ENCODE measurements around the gene SH2D6. TPM values are rescaled to one million over a fixed set of nuclear protein-coding genes. Genes with fewer than 3 reads are reported as not detected.

The SH2D6 gene
- 0.43 TPM in 1 of 2 replicates, not detected in the other for total RNA-seq

DNA sequence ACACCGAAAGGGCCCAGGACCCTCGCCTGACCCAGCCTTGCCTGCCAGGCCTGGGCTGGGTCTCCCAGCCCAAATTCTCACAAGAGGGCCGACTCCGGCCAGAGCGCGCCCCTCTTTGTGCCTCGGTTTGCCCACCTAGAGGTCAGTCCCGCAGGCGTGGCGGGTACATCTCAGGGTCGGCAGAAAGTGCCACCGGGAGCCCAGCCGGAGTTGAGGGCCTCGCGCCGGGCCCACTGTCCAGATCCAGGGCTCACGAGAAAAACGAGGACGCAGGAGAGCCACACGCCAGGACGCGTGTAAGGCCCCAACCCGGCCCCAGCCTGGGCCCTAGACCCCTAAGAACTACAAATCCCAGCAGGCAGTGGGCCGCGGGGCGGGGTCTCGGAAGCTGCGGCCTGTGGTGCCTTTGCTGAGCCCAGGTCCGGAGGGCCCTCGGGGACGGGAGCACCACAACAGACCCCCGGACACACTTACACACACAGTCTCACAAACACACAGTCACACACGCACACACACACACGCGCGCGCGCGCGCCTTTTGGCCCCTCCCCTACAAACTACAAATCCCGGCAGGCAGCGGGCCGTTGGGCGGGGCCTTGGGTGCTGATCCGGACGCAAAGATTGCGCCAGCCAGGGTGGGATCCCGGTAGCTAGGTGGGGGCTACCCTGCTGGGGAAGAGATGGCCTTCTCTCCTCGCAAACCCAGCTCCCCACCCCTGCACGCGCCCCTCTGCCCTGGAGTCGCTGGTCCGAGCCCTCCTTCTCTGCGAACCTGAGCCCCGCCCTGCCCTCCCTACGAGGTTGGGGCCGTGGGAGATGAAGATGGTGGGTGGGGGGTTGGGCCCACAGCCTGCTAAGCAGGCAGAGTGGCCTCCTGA lies at the start of gene SH2D6:
Gene SH2D6, plus strand, starts transcription at position 583 of the 877 bp plus-strand sequence. CDS start 10,752 bp downstream, outside the sequence.
- peak within 1 kb of the TSS; percentile 71 for H3K4me3 ChIP-seq (ENCODE audit: low read depth, low read length)
- peak; percentile 86 for DNase-seq (ENCODE audit: low read depth)
- TF ChIP-seq, protein P1, sequence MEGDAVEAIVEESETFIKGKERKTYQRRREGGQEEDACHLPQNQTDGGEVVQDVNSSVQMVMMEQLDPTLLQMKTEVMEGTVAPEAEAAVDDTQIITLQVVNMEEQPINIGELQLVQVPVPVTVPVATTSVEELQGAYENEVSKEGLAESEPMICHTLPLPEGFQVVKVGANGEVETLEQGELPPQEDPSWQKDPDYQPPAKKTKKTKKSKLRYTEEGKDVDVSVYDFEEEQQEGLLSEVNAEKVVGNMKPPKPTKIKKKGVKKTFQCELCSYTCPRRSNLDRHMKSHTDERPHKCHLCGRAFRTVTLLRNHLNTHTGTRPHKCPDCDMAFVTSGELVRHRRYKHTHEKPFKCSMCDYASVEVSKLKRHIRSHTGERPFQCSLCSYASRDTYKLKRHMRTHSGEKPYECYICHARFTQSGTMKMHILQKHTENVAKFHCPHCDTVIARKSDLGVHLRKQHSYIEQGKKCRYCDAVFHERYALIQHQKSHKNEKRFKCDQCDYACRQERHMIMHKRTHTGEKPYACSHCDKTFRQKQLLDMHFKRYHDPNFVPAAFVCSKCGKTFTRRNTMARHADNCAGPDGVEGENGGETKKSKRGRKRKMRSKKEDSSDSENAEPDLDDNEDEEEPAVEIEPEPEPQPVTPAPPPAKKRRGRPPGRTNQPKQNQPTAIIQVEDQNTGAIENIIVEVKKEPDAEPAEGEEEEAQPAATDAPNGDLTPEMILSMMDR (IDR thresholded peaks at IDR 0.05; ENCODE audit: insufficient read depth, low read depth, low read length) = no peak

- no peak for DNase-seq (ENCODE audit: low read depth)
- no peak overlapping the region for H3K4me3 ChIP-seq (ENCODE audit: low read depth, low read length)
- TF ChIP-seq, protein P1 (IDR thresholded peaks at IDR 0.05; ENCODE audit: insufficient read depth, low read depth, low read length) = no peak
Measured at GRCh38 chr2:85368921-85369320, 49.6 kb upstream of the SH2D6 start.

- H3K4me3 ChIP-seq (ENCODE audit: low read depth, low read length) = no peak overlapping the region
- TF ChIP-seq, protein P1 (IDR thresholded peaks at IDR 0.05; ENCODE audit: insufficient read depth, low read depth, low read length) = no peak
- DNase-seq (ENCODE audit: low read depth) = no peak
Measured at GRCh38 chr2:85369500-85369899, 49.0 kb upstream of the SH2D6 start.

DNA sequence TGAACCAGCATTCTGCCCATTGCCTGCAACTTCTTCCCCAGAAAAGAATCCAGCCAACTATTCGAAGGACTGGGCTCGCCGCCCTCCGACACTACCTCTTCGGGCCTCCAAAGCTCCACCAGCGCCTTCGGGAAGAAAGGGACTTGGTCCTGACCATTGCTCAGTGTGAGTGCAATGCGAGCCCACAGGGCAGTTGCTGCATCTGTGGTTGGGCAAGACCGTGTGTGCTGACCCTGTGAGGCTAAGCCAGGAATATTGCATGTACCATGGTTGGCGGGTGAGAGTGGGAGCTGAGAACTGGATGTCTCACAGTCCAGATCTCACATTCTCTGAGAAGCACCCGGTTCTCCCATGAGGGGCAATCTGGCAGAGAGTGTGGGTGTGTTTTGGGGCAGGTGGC lies 47.5 kb upstream of the SH2D6 start:
- TF ChIP-seq, protein P1 (IDR thresholded peaks at IDR 0.05; ENCODE audit: insufficient read depth, low read depth, low read length) = no peak
- DNase-seq (ENCODE audit: low read depth) = no peak
- H3K4me3 ChIP-seq (ENCODE audit: low read depth, low read length) = no peak overlapping the region

DNA sequence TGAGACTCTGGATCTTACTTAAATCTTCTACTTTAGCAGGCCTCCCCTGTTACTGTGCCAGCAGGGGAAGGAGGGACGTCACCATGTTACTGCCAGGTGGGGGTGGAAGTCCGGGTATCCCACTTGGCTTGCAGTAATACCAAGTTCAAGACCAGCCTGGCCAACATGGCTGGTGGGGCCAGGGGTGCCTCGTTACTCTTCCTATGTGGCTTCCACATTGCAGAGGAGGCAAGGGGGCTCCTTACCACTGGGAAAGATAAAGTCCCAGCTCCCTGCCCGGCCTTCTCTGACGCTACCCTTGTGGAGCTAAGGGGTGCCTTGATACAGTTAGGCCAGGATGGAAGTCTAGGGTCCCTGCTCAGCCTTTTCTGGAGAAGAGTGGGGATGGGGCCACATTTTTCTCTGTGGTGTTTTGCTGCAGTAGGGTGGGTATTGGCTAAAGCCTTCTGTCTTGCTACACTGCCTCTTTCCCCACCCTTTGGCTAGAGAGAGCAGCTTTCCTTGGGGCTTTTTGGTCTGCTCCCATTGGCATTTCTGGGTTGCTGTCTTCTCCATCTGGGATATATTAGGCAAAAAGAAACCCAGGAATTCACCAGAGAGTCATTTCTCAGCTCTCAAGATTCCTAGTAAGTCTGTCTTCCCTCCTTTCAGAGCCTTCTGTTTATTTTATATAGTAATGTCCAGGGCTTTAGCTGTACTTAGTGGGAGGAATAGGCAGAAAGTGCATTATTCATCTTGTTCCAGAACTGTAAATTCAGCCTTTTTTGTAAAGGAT lies 42.0 kb upstream of the SH2D6 start:
- no peak for DNase-seq (ENCODE audit: low read depth)
- TF ChIP-seq, protein P1 (IDR thresholded peaks at IDR 0.05; ENCODE audit: insufficient read depth, low read depth, low read length) = no peak
- H3K4me3 ChIP-seq (ENCODE audit: low read depth, low read length) = no peak overlapping the region

DNA sequence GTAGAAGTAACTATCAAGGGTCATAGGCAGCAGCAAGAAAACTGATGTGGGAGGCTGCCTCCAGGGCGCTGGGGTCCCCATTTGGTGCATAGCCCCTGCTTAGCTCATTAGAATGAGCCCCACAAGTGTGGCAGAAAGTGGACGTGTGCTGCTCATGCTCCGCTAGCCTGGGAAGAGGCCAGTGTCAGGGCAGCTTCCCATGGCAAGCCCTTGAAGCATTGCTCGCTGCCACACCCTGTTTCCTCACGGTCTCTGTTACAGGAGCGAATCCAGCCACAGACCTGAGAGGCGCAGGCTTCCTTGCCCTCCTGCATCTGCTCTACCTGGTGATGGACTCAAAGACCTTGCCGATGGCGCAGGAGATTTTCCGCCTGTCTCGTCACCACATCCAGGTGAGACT lies 41.4 kb upstream of the SH2D6 start:
- no peak for DNase-seq (ENCODE audit: low read depth)
- H3K4me3 ChIP-seq (ENCODE audit: low read depth, low read length) = no peak overlapping the region
- TF ChIP-seq, protein P1 (IDR thresholded peaks at IDR 0.05; ENCODE audit: insufficient read depth, low read depth, low read length) = no peak

Data from fibroblast of villous mesenchyme (primary cell).